Fibroblast of villous mesenchyme (primary cell): ENCODE results near the gene CDC20B. TPM values are rescaled to one million over a fixed set of nuclear protein-coding genes. Genes with fewer than 3 reads are reported as not detected.

Source experiments
- DNase-seq: peaks from one replicate; pipeline ENCODE4 v3.0.0-alpha.2; 2010; ENCODE audit warnings: low read depth
- H3K4me3 ChIP-seq: 2 replicates; pipeline ENCODE4 v1.5.1; 2011; ENCODE audit warnings: low read depth, mild to moderate bottlenecking, low read length
- CTCF ChIP-seq: IDR thresholded peaks from 2 replicates; pipeline ENCODE4 v1.5.1; 2012; ENCODE audit warnings: low read depth, mild to moderate bottlenecking, low read length; ENCODE audit not compliant: insufficient read depth
- total RNA-seq: library from RNA; depleted of rRNA; stranded (reverse); fragments of >200 nt; gene quantifications from 2 replicates; pipeline ENCODE4 v1.2.3, GENCODE V29; 2012

CDC20B gene
- total RNA-seq, 1 donor: not detected

- TF ChIP-seq CTCF: no peak
- no peak overlapping the region for H3K4me3 ChIP-seq
Measured at GRCh38 chr5:55211184-55211874, 38.4 kb upstream of the CDC20B start.

GRCh38 chr5:55205001-55205400, 32.0 kb upstream of the CDC20B start:
- DNase-seq: no peak
- no peak for TF ChIP-seq CTCF
- no peak overlapping the region for H3K4me3 ChIP-seq

More at GRCh38 chr5:55211184-55211874, 38.4 kb upstream of the CDC20B start:
- DNase-seq: no peak

- no peak for TF ChIP-seq CTCF
- DNase-seq: no peak
- no peak overlapping the region for H3K4me3 ChIP-seq
Measured at GRCh38 chr5:55191165-55191564, 18.2 kb upstream of the CDC20B start.

GRCh38 chr5:55188656-55189540, 15.9 kb upstream of the CDC20B start:
- no peak for DNase-seq
- no peak for TF ChIP-seq CTCF
- H3K4me3 ChIP-seq: no peak overlapping the region

GRCh38 chr5:55187370-55187769, 14.4 kb upstream of the CDC20B start:
- no peak overlapping the region for H3K4me3 ChIP-seq
- peak; percentile 30 for TF ChIP-seq CTCF
- peak; percentile 23 for DNase-seq

- no peak for DNase-seq
- H3K4me3 ChIP-seq: no peak overlapping the region
- no peak for TF ChIP-seq CTCF
Measured at GRCh38 chr5:55180016-55180415, 7.0 kb upstream of the CDC20B start.
